Stomach smooth muscle (tissue), 2 donors: ENCODE data around the gene SLC8A2.

Source experiments
- H3K27ac ChIP-seq: one replicate; pipeline ENCODE4 v1.7.0; 2013; ENCODE audit warnings: mild to moderate bottlenecking, low read length, inconsistent platforms
- H3K27me3 ChIP-seq, 2 donors: one replicate each; pipeline ENCODE4 v1.7.0; 2013; ENCODE audit warnings: low read length in 2 of 2; ENCODE audit not compliant: insufficient read depth in 2 of 2, control insufficient read depth in 1 of 2
- H3K36me3 ChIP-seq, 2 donors: one replicate each; pipeline ENCODE4 v1.7.0; 2013; ENCODE audit warnings: low read length in 2 of 2; ENCODE audit not compliant: control insufficient read depth in 2 of 2, insufficient read depth in 2 of 2
- H3K4me1 ChIP-seq: one replicate; pipeline ENCODE4 v1.7.0; 2013; ENCODE audit warnings: low read length; ENCODE audit not compliant: control insufficient read depth, insufficient read depth
- H3K4me3 ChIP-seq, 2 donors: one replicate each; pipeline ENCODE4 v1.7.0; 2013; ENCODE audit warnings: low read length in 2 of 2
- H3K9ac ChIP-seq, 2 donors: one replicate each; pipeline ENCODE4 v1.7.0; 2013; ENCODE audit warnings: low read length in 2 of 2, mild to moderate bottlenecking in 1 of 2
- H3K9me3 ChIP-seq, 2 donors: one replicate each; pipeline ENCODE4 v1.7.0; 2013; ENCODE audit warnings: low read length in 2 of 2; ENCODE audit not compliant: control insufficient read depth in 2 of 2
- donor health status: healthy.
- donor health status: Pancreatic carcinoma.

The SLC8A2 gene

GRCh38 chr19:47511681-47512080 is 40.0 kb upstream of the SLC8A2 start:
- peaks cover 0 to 4% of the 10 kb centered on the region in 2 donors for H3K36me3 ChIP-seq
- H3K9me3 ChIP-seq, result no peaks in the 10 kb centered on the region
- H3K4me3 ChIP-seq, result peak overlapping the region in 1 of 2 donors; percentile 100
- peak overlapping the region in 1 of 2 donors; percentile 29 for H3K9ac ChIP-seq
- peaks cover 84% of the 10 kb centered on the region for H3K4me1 ChIP-seq
- peak overlapping the region; percentile 98 for H3K27ac ChIP-seq
- no peaks in the 10 kb centered on the region for H3K27me3 ChIP-seq

GRCh38 chr19:47511128-47511517 is 39.4 kb upstream of the SLC8A2 start:
- Histone ChIP-seq H3K9ac (peak overlapping the region in 1 of 2 donors; percentile 29), H3K9me3 (no peaks in the 10 kb centered on the region), H3K4me1 (peaks cover 88% of the 10 kb centered on the region), H3K4me3 (peak overlapping the region in 1 of 2 donors; percentile 100), H3K36me3 (peaks cover 0 to 4% of the 10 kb centered on the region in 2 donors), H3K27me3 (no peaks in the 10 kb centered on the region), H3K27ac (peak overlapping the region; percentile 98)

DNA sequence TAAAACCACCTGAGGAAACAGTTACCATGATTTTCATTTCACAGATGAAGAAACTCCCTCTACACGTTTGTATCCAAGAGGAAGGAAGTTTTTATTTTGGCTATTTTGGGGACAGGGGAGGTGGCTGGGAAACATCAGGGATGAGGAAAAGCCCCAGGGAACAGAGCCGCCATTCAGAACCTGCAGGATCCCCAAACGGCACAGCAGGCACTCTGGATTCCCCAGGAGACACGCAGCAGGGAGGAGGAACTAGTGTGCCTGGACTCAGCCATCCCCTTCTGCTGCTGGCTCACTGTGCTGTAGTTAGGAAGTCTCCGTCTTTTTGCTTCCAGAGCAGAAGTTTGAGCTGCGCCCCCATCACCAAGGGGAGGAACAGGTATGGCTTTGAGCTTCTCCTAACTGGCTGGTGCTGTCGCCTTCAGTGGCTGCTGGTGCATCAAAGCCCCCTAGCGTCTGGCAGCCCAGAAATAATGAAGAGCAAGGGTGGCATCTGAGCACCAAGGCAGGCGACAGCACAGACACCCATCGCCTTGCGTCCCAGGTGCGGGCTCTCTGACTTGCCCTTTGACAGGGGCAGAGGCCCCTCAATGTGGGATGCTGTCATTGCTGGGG is 38.9 kb upstream of the SLC8A2 start:
- H3K9ac ChIP-seq, result no peak overlapping the region
- H3K36me3 ChIP-seq, result peaks cover 0 to 5% of the 10 kb centered on the region in 2 donors
- no peaks in the 10 kb centered on the region for H3K27me3 ChIP-seq
- no peaks in the 10 kb centered on the region for H3K9me3 ChIP-seq
- peak overlapping the region; percentile 98 for H3K27ac ChIP-seq
- peak overlapping the region in 1 of 2 donors; percentile 54 for H3K4me3 ChIP-seq
- H3K4me1 ChIP-seq, result peaks cover 84% of the 10 kb centered on the region

DNA sequence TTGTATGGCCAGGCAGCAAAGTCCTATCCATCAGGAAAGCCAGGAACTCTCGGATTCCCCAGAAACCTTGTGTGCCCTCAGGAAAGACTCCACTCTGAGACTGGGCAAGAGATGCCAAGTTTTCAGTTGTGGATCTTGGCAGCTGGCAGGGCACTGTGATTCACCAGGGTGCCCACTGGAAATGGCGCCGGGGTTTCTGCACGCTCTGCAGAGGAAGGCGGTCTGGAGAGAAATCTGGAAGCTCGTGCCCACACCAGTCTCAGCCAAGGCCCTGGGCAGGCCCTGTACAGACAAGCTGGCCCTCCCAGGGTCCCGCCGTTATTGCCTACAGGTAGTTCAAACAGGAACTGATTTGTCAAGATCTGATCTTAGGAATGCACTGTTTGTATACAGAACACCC is 38.3 kb upstream of the SLC8A2 start:
- Histone ChIP-seq H3K4me3 (peak overlapping the region; percentile 27 to 54), H3K9me3 (no peaks in the 10 kb centered on the region), H3K27me3 (no peaks in the 10 kb centered on the region), H3K4me1 (peaks cover 82% of the 10 kb centered on the region), H3K9ac (peak overlapping the region in 1 of 2 donors; percentile 42), H3K36me3 (peaks cover 0 to 6% of the 10 kb centered on the region in 2 donors), H3K27ac (peak overlapping the region; percentile 98)

GRCh38 chr19:47509170-47509847 is 37.6 kb upstream of the SLC8A2 start:
- peak overlapping the region; percentile 27 to 54 for H3K4me3 ChIP-seq
- H3K9me3 ChIP-seq, result no peaks in the 10 kb centered on the region
- peak overlapping the region; percentile 98 for H3K27ac ChIP-seq
- peaks cover 0 to 4% of the 10 kb centered on the region in 2 donors for H3K36me3 ChIP-seq
- H3K27me3 ChIP-seq, result no peaks in the 10 kb centered on the region
- peak overlapping the region in 1 of 2 donors; percentile 42 for H3K9ac ChIP-seq
- peaks cover 80% of the 10 kb centered on the region for H3K4me1 ChIP-seq

DNA sequence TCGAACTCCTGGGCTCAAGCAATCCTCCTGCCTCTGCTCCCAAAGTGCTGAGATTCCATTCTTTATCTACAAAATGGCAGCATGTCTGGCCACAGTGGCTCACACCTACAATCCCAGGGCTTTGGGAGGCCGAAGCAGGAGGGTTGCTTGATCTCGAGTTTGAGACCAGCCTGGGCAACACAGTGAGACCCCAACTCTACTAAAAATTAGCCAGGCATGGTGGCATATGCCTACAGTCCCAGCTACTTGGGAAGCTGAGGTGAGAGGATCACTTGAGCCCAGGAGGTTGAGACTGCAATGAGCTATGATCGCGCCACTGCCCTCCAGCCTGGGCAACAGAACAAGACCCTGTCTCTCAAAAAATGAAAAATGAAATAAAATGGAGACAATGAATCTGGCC is 37.0 kb upstream of the SLC8A2 start:
- Histone ChIP-seq H3K9me3 (no peaks in the 10 kb centered on the region), H3K9ac (no peak overlapping the region), H3K36me3 (peaks cover 4 to 8% of the 10 kb centered on the region in 2 donors), H3K27ac (peak overlapping the region; percentile 64), H3K4me1 (peaks cover 74% of the 10 kb centered on the region), H3K4me3 (no peak overlapping the region), H3K27me3 (no peaks in the 10 kb centered on the region)

GRCh38 chr19:47507924-47508553 is 36.3 kb upstream of the SLC8A2 start:
- peaks cover 11 to 12% of the 10 kb centered on the region in 2 donors for H3K36me3 ChIP-seq
- H3K4me1 ChIP-seq, result peaks cover 67% of the 10 kb centered on the region
- no peak overlapping the region for H3K4me3 ChIP-seq
- peak overlapping the region; percentile 64 for H3K27ac ChIP-seq
- H3K9ac ChIP-seq, result peak overlapping the region in 1 of 2 donors; percentile 51
- no peaks in the 10 kb centered on the region for H3K9me3 ChIP-seq
- no peaks in the 10 kb centered on the region for H3K27me3 ChIP-seq

DNA sequence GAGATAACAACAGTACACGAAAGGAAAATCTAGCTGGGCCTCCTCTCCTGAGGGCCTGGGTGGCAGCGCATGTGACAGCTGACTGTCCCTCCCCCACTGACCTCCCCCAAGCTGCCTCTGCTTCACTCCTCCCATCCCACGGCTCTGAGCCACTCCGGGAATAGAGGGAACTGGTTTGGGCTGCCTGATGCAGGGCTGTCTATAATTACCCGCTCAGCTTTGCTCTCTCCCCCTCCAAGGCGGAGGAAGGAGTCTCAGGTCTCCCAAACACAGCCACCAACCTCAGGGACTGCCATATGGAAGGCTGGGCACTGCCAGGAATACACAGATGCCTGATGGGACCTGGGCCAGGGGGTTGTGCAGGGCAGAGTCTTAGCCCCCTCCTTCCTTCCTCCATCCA is 35.3 kb upstream of the SLC8A2 start:
- Histone ChIP-seq H3K27ac (peak overlapping the region; percentile 64), H3K9ac (peak overlapping the region; percentile 35 to 51), H3K36me3 (peaks cover 16 to 18% of the 10 kb centered on the region in 2 donors), H3K9me3 (no peaks in the 10 kb centered on the region), H3K4me1 (peaks cover 57% of the 10 kb centered on the region), H3K4me3 (no peak overlapping the region), H3K27me3 (no peaks in the 10 kb centered on the region)

GRCh38 chr19:47506459-47506858 is 34.8 kb upstream of the SLC8A2 start:
- Histone ChIP-seq H3K9me3 (no peaks in the 10 kb centered on the region), H3K4me3 (no peak overlapping the region), H3K27ac (peak overlapping the region; percentile 64), H3K27me3 (no peaks in the 10 kb centered on the region), H3K36me3 (peaks cover 17 to 19% of the 10 kb centered on the region in 2 donors), H3K9ac (peak overlapping the region in 1 of 2 donors; percentile 35), H3K4me1 (peaks cover 53% of the 10 kb centered on the region)

GRCh38 chr19:47505506-47505905 is 33.8 kb upstream of the SLC8A2 start:
- Histone ChIP-seq H3K9me3 (no peaks in the 10 kb centered on the region), H3K27ac (no peak overlapping the region), H3K27me3 (no peaks in the 10 kb centered on the region), H3K4me3 (no peak overlapping the region), H3K4me1 (peaks cover 46% of the 10 kb centered on the region), H3K36me3 (peaks cover 20 to 28% of the 10 kb centered on the region in 2 donors), H3K9ac (peak overlapping the region in 1 of 2 donors; percentile 29)
